Heart left ventricle (tissue), 16 donors: Measurements from ENCODE around the gene AAGAB. TPM values are rescaled to one million over a fixed set of nuclear protein-coding genes. Genes with fewer than 3 reads are reported as not detected.

ENCODE experiments used
- ATAC-seq, 4 donors: fragments of 200-7000 bp; cut with Tn5 transposase; one replicate each; pipeline ENCODE4 v1.9.1; 2020 to 2022; ENCODE audit warnings: moderate library complexity in 4 of 4, mild to moderate bottlenecking in 3 of 4, moderate number of reproducible peaks in 1 of 4
- DNase-seq, 5 donors: peaks; one replicate each; pipeline ENCODE4 v3.0.0-alpha.2; 2020
- H3K27ac ChIP-seq, 12 donors: fragments of 200-600 bp; sonication (generic) in 4 of 12; one replicate each; pipeline versions ENCODE4 v1.5.0 to v1.8.0; 2016 to 2022; ENCODE audit warnings: mild to moderate bottlenecking in 2 of 12
- H3K27me3 ChIP-seq, 9 donors: fragments of 200-600 bp; sonication (generic) in 2 of 9; one replicate each; pipeline versions ENCODE4 v1.5.1 to v1.8.0; 2016 to 2022; ENCODE audit warnings: mild to moderate bottlenecking in 3 of 9
- H3K36me3 ChIP-seq, 9 donors: fragments of 200-600 bp; sonication (generic) in 2 of 9; one replicate each; pipeline versions ENCODE4 v1.5.0 to v1.8.0; 2018 to 2022; ENCODE audit warnings: mild to moderate bottlenecking in 2 of 9
- H3K4me1 ChIP-seq, 12 donors: fragments of 200-600 bp; sonication (generic) in 4 of 12; one replicate each; pipeline versions ENCODE4 v1.5.0 to v1.8.0; 2016 to 2022; ENCODE audit warnings: mild to moderate bottlenecking in 3 of 12
- H3K4me3 ChIP-seq, 12 donors: fragments of 200-600 bp; sonication (generic) in 4 of 12; one replicate each; pipeline versions ENCODE4 v1.5.0 to v1.8.0; 2017 to 2022; ENCODE audit warnings: mild to moderate bottlenecking in 9 of 12, moderate library complexity in 4 of 12
- H3K9me3 ChIP-seq, 12 donors: fragments of 200-600 bp; sonication (generic) in 4 of 12; one replicate each; pipeline versions ENCODE4 v1.5.0 to v1.8.0; 2016 to 2022; ENCODE audit warnings: mild to moderate bottlenecking in 1 of 12
- POLR2A ChIP-seq, 2 donors: fragments of 450-650 bp; IDR thresholded peaks; one replicate each; pipeline ENCODE4 v1.6.1; 2017; ENCODE audit warnings: antibody characterized with exemption in 2 of 2, mild to moderate bottlenecking in 2 of 2, moderate library complexity in 2 of 2
- WGBS, 4 donors: extraction: QIAGEN DNeasy Blood & Tissue Kit in 2 of 4; methylation state at CpG; one replicate each; pipeline versions ENCODE4 v1.1.5 to v1.1.7; 2013 to 2018; 5-methylcytosine and 5-hydroxymethylcytosine counted together
- intact Hi-C, 10 donors: fragments of 100-400 bp; cut with DNase I; formaldehyde crosslinking; loops; one replicate each; pipeline versions ENCODE4 v1.11.1 to v1.14.2; 2022
- polyA plus RNA-seq, 2 donors: library from polyadenylated mRNA; stranded (reverse); fragments of 200-250 nt; gene quantifications; one replicate each; pipeline ENCODE4 v1.2.3, GENCODE V29; 2013
- total RNA-seq, 9 donors: library from RNA; depleted of rRNA in 2 of 9; stranded (reverse); fragments of >200 nt in 2 of 9; fragmentation: NEBNext Ultra II Directional in 3 of 9; extraction: Animal tissue kit (Norgen Biotek cat#: 25700) in 3 of 9; gene quantifications; one replicate each; pipeline versions ENCODE4 v1.1.0 to v1.2.4, GENCODE V29; 2016 to 2023
- TF ChIP-seq, protein P1 (sequence below), 12 donors: fragments of 200-600 bp; sonication (generic) in 4 of 12; IDR thresholded peaks; one replicate each; pipeline versions ENCODE4 v1.5.0 to v1.8.0; 2018 to 2022; ENCODE audit warnings: antibody characterized with exemption in 12 of 12, mild to moderate bottlenecking in 5 of 12
- donor health status: ischemic (EF 13 %, LVEDD 7.1; RV severe dilation, severe dysfunction).
- donor health status: healthy with polysubstance abuse.
- donor health status: DM: no; HTN: yes; CAD: no.
- donor health status: DM: no; HTN: no; CAD: no.
- donor health status: ischemic (EF 25% LVEDD 6.9; RV normal size, moderate dysfunction).
- donor health status: ischemic (EF 25% LVEDD 5.7; RV mildly dilated, moderate dysfunction).
- donor health status: healthy.
- donor health status: DM: yes; HTN: yes; CAD: no.
- donor health status: ischemic (EF 35%, LVEDD 5.7; RV mildly dilated, moderate dysfunction).
- donor health status: nonischemic (EF 11% LVEDD 7.7; RV severe dilation, severe dysfunction).
- donor health status: DM: yes; HTN: yes; CAD: no.
- donor health status: PGD.
- donor health status: ischemic (EF 29% LVEDD 5.4; RV normal size, mild dysfunction).
- donor health status: nonischemic (EF 23%, LVEDD 6.1; RV moderate dilation, normal function).

Gene AAGAB
- total and polyA plus RNA-seq, 11 donors = 5.4 to 43.4 (median 28.0) TPM

DNA sequence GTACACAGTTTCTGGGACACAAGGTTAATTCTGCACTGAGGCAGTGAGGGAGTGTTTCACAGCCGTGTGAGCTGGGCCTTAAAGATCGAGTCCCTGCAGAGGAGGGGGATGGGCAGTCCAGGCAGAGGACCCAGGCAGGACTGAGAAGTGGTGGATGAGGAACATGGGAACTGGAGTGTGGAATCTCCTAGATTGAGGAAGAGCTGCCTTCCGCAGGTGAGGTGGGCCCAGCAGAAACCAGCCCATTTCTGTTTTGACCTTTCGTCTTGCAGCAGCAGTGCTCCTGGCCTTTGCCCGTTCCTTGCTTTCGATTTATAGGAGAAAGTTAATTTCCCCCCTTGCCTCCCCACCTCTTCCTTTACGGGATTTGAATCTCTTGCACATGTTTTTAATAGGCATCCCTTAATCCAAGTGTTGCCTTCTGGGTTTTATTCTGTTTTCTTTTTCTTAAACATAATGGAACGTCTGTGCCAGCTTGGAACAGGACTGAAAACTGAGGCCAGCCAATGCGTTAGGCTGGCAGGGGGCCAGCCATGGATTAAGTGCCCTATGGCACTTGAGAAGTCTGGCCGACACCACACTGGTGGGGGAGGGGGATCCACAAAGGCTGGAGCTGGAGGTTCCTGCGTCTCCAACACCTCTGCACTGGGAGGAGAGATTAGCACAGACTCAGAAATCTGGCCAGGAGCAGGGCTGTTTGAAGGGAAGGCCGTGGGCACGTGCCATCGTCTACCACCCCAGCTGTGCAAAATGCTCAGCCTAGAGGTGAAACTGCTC is 78.1 kb downstream of the AAGAB start:
- no peak overlapping the region for H3K4me3 ChIP-seq
- H3K4me1 ChIP-seq = peaks cover 9 to 44% (median 25%) of the 10 kb centered on the region in 12 donors
- peaks cover 0 to 71% (median 22%) of the 10 kb centered on the region in 9 donors for H3K36me3 ChIP-seq
- no peaks in the 10 kb centered on the region for H3K9me3 ChIP-seq
- TF ChIP-seq, protein P1, sequence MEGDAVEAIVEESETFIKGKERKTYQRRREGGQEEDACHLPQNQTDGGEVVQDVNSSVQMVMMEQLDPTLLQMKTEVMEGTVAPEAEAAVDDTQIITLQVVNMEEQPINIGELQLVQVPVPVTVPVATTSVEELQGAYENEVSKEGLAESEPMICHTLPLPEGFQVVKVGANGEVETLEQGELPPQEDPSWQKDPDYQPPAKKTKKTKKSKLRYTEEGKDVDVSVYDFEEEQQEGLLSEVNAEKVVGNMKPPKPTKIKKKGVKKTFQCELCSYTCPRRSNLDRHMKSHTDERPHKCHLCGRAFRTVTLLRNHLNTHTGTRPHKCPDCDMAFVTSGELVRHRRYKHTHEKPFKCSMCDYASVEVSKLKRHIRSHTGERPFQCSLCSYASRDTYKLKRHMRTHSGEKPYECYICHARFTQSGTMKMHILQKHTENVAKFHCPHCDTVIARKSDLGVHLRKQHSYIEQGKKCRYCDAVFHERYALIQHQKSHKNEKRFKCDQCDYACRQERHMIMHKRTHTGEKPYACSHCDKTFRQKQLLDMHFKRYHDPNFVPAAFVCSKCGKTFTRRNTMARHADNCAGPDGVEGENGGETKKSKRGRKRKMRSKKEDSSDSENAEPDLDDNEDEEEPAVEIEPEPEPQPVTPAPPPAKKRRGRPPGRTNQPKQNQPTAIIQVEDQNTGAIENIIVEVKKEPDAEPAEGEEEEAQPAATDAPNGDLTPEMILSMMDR (IDR thresholded peaks at IDR 0.05) = no peak
- no peak for TF ChIP-seq POLR2A (IDR thresholded peaks at IDR 0.05)
- intact Hi-C loops = no loop called here
- DNase-seq (peak in 3 of 5 donors; percentile 71 to 91 (median 83)), ATAC-seq (peak; percentile 13 to 86 (median 58))
- no peaks in the 10 kb centered on the region for H3K27me3 ChIP-seq
- WGBS, 4 donors = 66 to 80% (median 70%) methylated on average over 14 of the region's 14 CpGs
- H3K27ac ChIP-seq = peak overlapping the region in 4 of 12 donors; percentile 22 to 68 (median 45)

GRCh38 chr15:67175643-67176071 is 78.8 kb downstream of the AAGAB start:
- H3K4me3 ChIP-seq = no peak overlapping the region
- no peaks in the 10 kb centered on the region for H3K27me3 ChIP-seq
- H3K9me3 ChIP-seq = no peaks in the 10 kb centered on the region
- peaks cover 9 to 44% (median 25%) of the 10 kb centered on the region in 12 donors for H3K4me1 ChIP-seq
- TF ChIP-seq POLR2A (IDR thresholded peaks at IDR 0.05) = no peak
- TF ChIP-seq, protein P1 (IDR thresholded peaks at IDR 0.05) = no peak
- intact Hi-C loops = no loop called here
- H3K27ac ChIP-seq = peak overlapping the region in 4 of 12 donors; percentile 1 to 50 (median 28)
- DNase-seq (peak in 1 of 5 donors; percentile 64), ATAC-seq (peak in 2 of 4 donors; percentile 6 to 18)
- peaks cover 0 to 71% (median 20%) of the 10 kb centered on the region in 9 donors for H3K36me3 ChIP-seq
- 68 to 81% (median 76%) methylated on average over 9 to 11 of the region's 11 CpGs for WGBS, 4 donors

DNA sequence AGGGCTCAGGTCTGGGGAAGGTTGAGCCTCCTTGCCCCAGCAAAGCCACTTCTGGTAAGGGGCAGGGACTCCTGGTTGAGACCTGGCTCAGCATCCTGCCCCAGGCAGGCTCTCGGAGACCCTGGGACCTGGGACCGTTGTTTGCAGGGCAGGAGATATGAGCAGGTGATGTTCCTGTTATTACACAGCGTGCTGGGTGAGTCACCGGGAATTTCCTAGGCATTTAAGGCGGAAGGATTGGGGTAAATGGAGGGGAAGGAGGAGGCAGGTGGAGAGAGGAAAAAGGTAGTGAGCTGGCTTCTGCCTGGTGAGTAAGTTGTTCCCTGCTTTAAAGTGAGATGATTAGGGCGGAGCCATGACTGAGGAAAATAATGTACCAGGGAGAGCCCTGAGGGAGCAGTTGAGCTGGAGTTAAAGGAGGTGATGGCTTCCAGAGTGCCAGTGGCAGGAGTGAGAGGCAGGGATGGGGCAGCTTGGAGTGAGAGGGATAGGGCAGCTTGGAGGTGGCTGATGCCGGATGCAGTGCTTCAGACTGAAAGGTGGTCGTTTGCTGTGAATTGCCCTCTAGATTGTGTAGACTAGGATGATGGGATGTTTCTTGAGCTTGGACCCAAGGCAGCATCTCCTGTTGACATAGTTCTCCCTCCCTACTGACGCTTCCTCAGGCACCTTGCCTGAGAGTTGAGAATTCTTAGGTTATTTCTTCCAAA is 79.4 kb downstream of the AAGAB start:
- WGBS, 4 donors = 87 to 91% (median 89%) methylated on average over 9 of the region's 9 CpGs
- Histone ChIP-seq H3K36me3 (peaks cover 0 to 71% (median 26%) of the 10 kb centered on the region in 9 donors), H3K4me3 (no peak overlapping the region), H3K27ac (peak overlapping the region in 4 of 12 donors; percentile 1 to 50 (median 28)), H3K9me3 (no peaks in the 10 kb centered on the region), H3K4me1 (peaks cover 9 to 44% (median 25%) of the 10 kb centered on the region in 12 donors), H3K27me3 (no peaks in the 10 kb centered on the region)
- ATAC-seq (no peak), DNase-seq (no peak)
- TF ChIP-seq POLR2A (IDR thresholded peaks at IDR 0.05) = no peak
- TF ChIP-seq, protein P1 (IDR thresholded peaks at IDR 0.05) = no peak
- intact Hi-C loops = no loop called here

GRCh38 chr15:67174446-67174845 is 80.0 kb downstream of the AAGAB start:
- Histone ChIP-seq H3K4me1 (peaks cover 9 to 44% (median 24%) of the 10 kb centered on the region in 12 donors), H3K9me3 (no peaks in the 10 kb centered on the region), H3K27ac (no peak overlapping the region), H3K36me3 (peaks cover 0 to 70% (median 32%) of the 10 kb centered on the region in 9 donors), H3K27me3 (no peaks in the 10 kb centered on the region), H3K4me3 (no peak overlapping the region)
- no peak for ATAC-seq
- DNase-seq = no peak
- intact Hi-C loops = no loop called here
- 96 to 100% (median 98%) methylated on average over 3 of the region's 3 CpGs for WGBS, 4 donors
- TF ChIP-seq, protein P1 (IDR thresholded peaks at IDR 0.05) = no peak
- no peak for TF ChIP-seq POLR2A (IDR thresholded peaks at IDR 0.05)
